ENCODE data around the gene SYT5. TPM values are rescaled to one million over a fixed set of nuclear protein-coding genes. Genes with fewer than 3 reads are reported as not detected.

Gene SYT5
- total and polyA plus RNA-seq, 9 of the 15 experiments (the other 6 are each of a cell fraction or from before 2014, with no cell fraction given), result 1.3 to 20.9 (median 8.8) TPM

DNA sequence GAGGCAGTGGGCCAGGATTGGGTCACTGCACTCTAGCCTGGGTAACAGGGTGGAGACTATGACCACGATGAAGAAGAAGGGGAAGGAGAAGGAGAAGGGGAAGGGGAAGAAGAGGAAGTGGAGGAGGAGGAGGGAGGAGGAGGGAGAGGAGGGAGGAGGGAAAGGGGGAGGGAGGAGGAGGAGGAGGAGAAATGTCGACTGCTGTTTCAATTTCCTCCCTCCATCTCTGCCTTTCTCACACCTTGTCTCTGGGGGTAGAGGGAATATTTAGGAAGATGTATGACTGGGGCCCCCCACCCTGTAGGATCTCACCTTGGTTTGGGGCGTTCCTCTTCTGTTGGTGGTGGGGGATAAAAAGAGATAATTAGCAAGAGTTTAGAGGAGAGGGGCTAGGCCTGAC, 34.9 kb downstream of the SYT5 start:
- peak overlapping the region; percentile 88 for H3K4me3 ChIP-seq
- peak overlapping the region; percentile 64; the same call in 2 of the 3 replicates for H3K27ac ChIP-seq (ENCODE audit: extremely low read depth, low read depth, low read length)
- H3K4me1 ChIP-seq (replicated peaks in 1 of 2; ENCODE audit: control insufficient read depth in 2 of 2, insufficient read depth in 2 of 2, low read length in 2 of 2), result peaks cover 16 to 54% of the 10 kb centered on the region in 2 experiments
- intact Hi-C loops (cut with micrococcal nuclease), result loop anchor here (10.0 kb wide), 1 partner anchor 490 kb away; no protein-coding TSS in a partner anchor
- ATAC-seq (no peak), FAIRE-seq (peak; percentile 70), DNase-seq (ENCODE audit: extremely low read depth in 1 of 4, low spot score in 3 of 4) (peak in 2 of 4 experiments; percentile 8 to 52)
- WGBS (ENCODE audit: insufficient coverage, low coverage, missing lambda C conversion rate), result 0% methylated on average over 1 of the region's 3 CpGs
- POLR2A ChIA-PET, result no interaction called here
- no peaks in the 10 kb centered on the region for H3K9me3 ChIP-seq (replicated peaks; ENCODE audit: control insufficient read depth, insufficient read depth, low read depth, low read length)
- in situ Hi-C loops (cut with MboI), result loop anchor here (25.0 kb wide), 1 partner anchor 492 kb away; the partner anchor contains the start of genes CCDC106, ZNF580 and ZNF581
- CTCF ChIA-PET (ENCODE audit: low intra/inter-chr PET ratio), result interaction anchor here (0.9 to 1.5 kb wide), 2 partner anchors 15 to 358 kb away, joined by 3 to 6 read pairs; no protein-coding TSS in a partner anchor
- H3K27me3 ChIP-seq (ENCODE audit: control insufficient read depth in 2 of 2, insufficient read depth in 2 of 2, low read length in 2 of 2), result no peaks in the 10 kb centered on the region
- H3K79me2 ChIP-seq (ENCODE audit: control insufficient read depth, insufficient read depth, low read length), result peaks cover 16% of the 10 kb centered on the region
- H3K9ac ChIP-seq (ENCODE audit: insufficient read depth in 1 of 2, low read depth in 2 of 2, low read length in 2 of 2), result peak overlapping the region; percentile 57 to 75; a peak in 3 of 4 replicates
- H3K9me1 ChIP-seq (ENCODE audit: control insufficient read depth, insufficient read depth, low read length), result no peaks in the 10 kb centered on the region
- peaks cover 25% of the 10 kb centered on the region for H3K36me3 ChIP-seq (ENCODE audit: control insufficient read depth, insufficient read depth, low read length)
- no TSS peak for BruUV-seq (replicated peaks)
- no peak overlapping the region for H2AFZ ChIP-seq (ENCODE audit: low read depth, low read length)
- no peaks in the 10 kb centered on the region for H4K20me1 ChIP-seq (replicated peaks; ENCODE audit: control insufficient read depth, insufficient read depth, low read length)
- peak overlapping the region; percentile 83 for H3K4me2 ChIP-seq (ENCODE audit: insufficient read depth, low read length)
- TF ChIP-seq ZNF699 (CRISPR knock-in tag; IDR thresholded peaks at IDR 0.05; ENCODE audit: insufficient replicate concordance) (no peak), HDAC2 (IDR thresholded peaks at IDR 0.05) (no peak), POLR3A (IDR thresholded peaks at IDR 0.05; ENCODE audit: borderline replicate concordance, extremely low read depth, insufficient read depth, insufficient read length) (no peak), GTF2F1 (IDR thresholded peaks at IDR 0.05; ENCODE audit: low read depth, low read length) (no peak), ZNF263 (CRISPR knock-in tag; IDR thresholded peaks at IDR 0.05; ENCODE audit: borderline replicate concordance) (peak; percentile 100), XRCC3 (IDR thresholded peaks at IDR 0.05) (no peak), SMARCB1 (IDR thresholded peaks at IDR 0.05; ENCODE audit: insufficient read length, low read depth) (no peak), BRF1 (IDR thresholded peaks at IDR 0.05; ENCODE audit: borderline replicate concordance, extremely low read depth, insufficient read length) (no peak), ETV1 (tag; conservative IDR thresholded peaks at IDR 0.05; ENCODE audit: low read depth) (no peak), FOXA3 (CRISPR knock-in tag; conservative IDR thresholded peaks at IDR 0.05 in 1 of 2, IDR thresholded peaks at IDR 0.05 in 1 of 2) (no peak), KDM1A (IDR thresholded peaks at IDR 0.05) (peak in 1 of 2 experiments; percentile 68; a peak in 2 of 4 replicates), KDM5B (IDR thresholded peaks at IDR 0.05; ENCODE audit: insufficient replicate concordance, low read depth, low read length) (no peak)
- TF ChIP-seq, protein P1, sequence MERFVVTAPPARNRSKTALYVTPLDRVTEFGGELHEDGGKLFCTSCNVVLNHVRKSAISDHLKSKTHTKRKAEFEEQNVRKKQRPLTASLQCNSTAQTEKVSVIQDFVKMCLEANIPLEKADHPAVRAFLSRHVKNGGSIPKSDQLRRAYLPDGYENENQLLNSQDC (CRISPR knock-in tag; IDR thresholded peaks at IDR 0.05), result no peak
- TF ChIP-seq, protein P2, sequence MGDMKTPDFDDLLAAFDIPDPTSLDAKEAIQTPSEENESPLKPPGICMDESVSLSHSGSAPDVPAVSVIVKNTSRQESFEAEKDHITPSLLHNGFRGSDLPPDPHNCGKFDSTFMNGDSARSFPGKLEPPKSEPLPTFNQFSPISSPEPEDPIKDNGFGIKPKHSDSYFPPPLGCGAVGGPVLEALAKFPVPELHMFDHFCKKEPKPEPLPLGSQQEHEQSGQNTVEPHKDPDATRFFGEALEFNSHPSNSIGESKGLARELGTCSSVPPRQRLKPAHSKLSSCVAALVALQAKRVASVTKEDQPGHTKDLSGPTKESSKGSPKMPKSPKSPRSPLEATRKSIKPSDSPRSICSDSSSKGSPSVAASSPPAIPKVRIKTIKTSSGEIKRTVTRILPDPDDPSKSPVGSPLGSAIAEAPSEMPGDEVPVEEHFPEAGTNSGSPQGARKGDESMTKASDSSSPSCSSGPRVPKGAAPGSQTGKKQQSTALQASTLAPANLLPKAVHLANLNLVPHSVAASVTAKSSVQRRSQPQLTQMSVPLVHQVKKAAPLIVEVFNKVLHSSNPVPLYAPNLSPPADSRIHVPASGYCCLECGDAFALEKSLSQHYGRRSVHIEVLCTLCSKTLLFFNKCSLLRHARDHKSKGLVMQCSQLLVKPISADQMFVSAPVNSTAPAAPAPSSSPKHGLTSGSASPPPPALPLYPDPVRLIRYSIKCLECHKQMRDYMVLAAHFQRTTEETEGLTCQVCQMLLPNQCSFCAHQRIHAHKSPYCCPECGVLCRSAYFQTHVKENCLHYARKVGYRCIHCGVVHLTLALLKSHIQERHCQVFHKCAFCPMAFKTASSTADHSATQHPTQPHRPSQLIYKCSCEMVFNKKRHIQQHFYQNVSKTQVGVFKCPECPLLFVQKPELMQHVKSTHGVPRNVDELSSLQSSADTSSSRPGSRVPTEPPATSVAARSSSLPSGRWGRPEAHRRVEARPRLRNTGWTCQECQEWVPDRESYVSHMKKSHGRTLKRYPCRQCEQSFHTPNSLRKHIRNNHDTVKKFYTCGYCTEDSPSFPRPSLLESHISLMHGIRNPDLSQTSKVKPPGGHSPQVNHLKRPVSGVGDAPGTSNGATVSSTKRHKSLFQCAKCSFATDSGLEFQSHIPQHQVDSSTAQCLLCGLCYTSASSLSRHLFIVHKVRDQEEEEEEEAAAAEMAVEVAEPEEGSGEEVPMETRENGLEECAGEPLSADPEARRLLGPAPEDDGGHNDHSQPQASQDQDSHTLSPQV (IDR thresholded peaks at IDR 0.05), result no peak
- TF ChIP-seq, protein P3, sequence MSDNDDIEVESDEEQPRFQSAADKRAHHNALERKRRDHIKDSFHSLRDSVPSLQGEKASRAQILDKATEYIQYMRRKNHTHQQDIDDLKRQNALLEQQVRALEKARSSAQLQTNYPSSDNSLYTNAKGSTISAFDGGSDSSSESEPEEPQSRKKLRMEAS (CRISPR knock-in tag; IDR thresholded peaks at IDR 0.05), result peak; percentile 8; the same call in 1 of the 2 replicates
- TF ChIP-seq, protein P4, sequence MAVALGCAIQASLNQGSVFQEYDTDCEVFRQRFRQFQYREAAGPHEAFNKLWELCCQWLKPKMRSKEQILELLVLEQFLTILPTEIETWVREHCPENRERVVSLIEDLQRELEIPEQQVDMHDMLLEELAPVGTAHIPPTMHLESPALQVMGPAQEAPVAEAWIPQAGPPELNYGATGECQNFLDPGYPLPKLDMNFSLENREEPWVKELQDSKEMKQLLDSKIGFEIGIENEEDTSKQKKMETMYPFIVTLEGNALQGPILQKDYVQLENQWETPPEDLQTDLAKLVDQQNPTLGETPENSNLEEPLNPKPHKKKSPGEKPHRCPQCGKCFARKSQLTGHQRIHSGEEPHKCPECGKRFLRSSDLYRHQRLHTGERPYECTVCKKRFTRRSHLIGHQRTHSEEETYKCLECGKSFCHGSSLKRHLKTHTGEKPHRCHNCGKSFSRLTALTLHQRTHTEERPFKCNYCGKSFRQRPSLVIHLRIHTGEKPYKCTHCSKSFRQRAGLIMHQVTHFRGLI (CRISPR knock-in tag; IDR thresholded peaks at IDR 0.05), result no peak
